HFFc6 (cell line): Measurements from ENCODE around the gene GALNT14. TPM values are rescaled to one million over a fixed set of nuclear protein-coding genes. Genes with fewer than 3 reads are reported as not detected.

Experiments
- DNase-seq: peaks from one replicate; pipeline ENCODE4 v3.0.0-alpha.2; 2018
- H3K27ac Mint-ChIP-seq: 2 replicates; pipeline ENCODE4 v1.8.0; 2020; ENCODE audit warnings: mild to moderate bottlenecking, mixed read lengths
- H3K27me3 Mint-ChIP-seq: 2 replicates; pipeline ENCODE4 v1.8.0; 2021; ENCODE audit warnings: mild to moderate bottlenecking, moderate library complexity, mixed read lengths; ENCODE audit not compliant: insufficient read depth
- H3K36me3 Mint-ChIP-seq: 2 replicates; pipeline ENCODE4 v1.8.0; 2021; ENCODE audit warnings: low read depth, mixed read lengths
- H3K4me1 Mint-ChIP-seq: 2 replicates; pipeline ENCODE4 v1.8.0; 2020; ENCODE audit warnings: low read depth, mixed read lengths
- H3K4me3 Mint-ChIP-seq: 2 replicates; pipeline ENCODE4 v1.8.0; 2020; ENCODE audit warnings: mild to moderate bottlenecking, moderate library complexity, mixed read lengths
- H3K9me3 Mint-ChIP-seq: 2 replicates; pipeline ENCODE4 v1.8.0; 2020; ENCODE audit warnings: mild to moderate bottlenecking, mixed read lengths
- CTCF ChIP-seq: fragments of 200-600 bp; sonication (generic); IDR thresholded peaks from 2 replicates; pipeline ENCODE4 v1.5.0; 2021; ENCODE audit warnings: antibody characterized with exemption, mild to moderate bottlenecking
- total RNA-seq, 6 experiments: library from RNA; stranded (reverse); fragmentation: NEBNext Ultra II Directional; extraction: Animal tissue kit (Norgen Biotek cat#: 25700); gene quantifications; 2 replicates in 1 of 6; 3 replicates in 5 of 6; pipeline ENCODE4 v1.2.3, GENCODE V29; 2021

The GALNT14 gene
- total RNA-seq, 6 experiments from 2014 or later, result 0.11 to 1.0 (median 0.25) TPM; not detected in 1

- Mint-ChIP-seq H3K4me1 (peaks cover 11% of the 10 kb centered on the region; the same call in 1 of the 2 replicates), H3K4me3 (no peak overlapping the region), H3K27me3 (peaks cover 7% of the 10 kb centered on the region), H3K27ac (no peak overlapping the region), H3K36me3 (no peaks in the 10 kb centered on the region), H3K9me3 (no peaks in the 10 kb centered on the region; the same call in 1 of the 2 replicates)
- DNase-seq, result no peak
- TF ChIP-seq CTCF, result no peak
Observed at GRCh38 chr2:30968660-30969397, 169.4 kb downstream of the GALNT14 start.

GRCh38 chr2:30966786-30967185 lies 171.5 kb downstream of the GALNT14 start:
- Mint-ChIP-seq H3K36me3 (no peaks in the 10 kb centered on the region), H3K27ac (no peak overlapping the region), H3K4me3 (no peak overlapping the region), H3K27me3 (peaks cover 7% of the 10 kb centered on the region), H3K4me1 (peaks cover 11% of the 10 kb centered on the region; the same call in 1 of the 2 replicates), H3K9me3 (no peaks in the 10 kb centered on the region; the same call in 1 of the 2 replicates)
- no peak for DNase-seq
- no peak for TF ChIP-seq CTCF

- H3K36me3 Mint-ChIP-seq, result no peaks in the 10 kb centered on the region
- H3K27me3 Mint-ChIP-seq, result peaks cover 10% of the 10 kb centered on the region
- no peaks in the 10 kb centered on the region for H3K4me1 Mint-ChIP-seq
- DNase-seq, result no peak
- no peak overlapping the region for H3K27ac Mint-ChIP-seq
- no peaks in the 10 kb centered on the region; the same call in 1 of the 2 replicates for H3K9me3 Mint-ChIP-seq
- TF ChIP-seq CTCF, result no peak
- H3K4me3 Mint-ChIP-seq, result no peak overlapping the region
Observed at GRCh38 chr2:30965022-30965531, 173.2 kb downstream of the GALNT14 start.

GRCh38 chr2:30964334-30965005 lies 173.8 kb downstream of the GALNT14 start:
- no peaks in the 10 kb centered on the region for H3K36me3 Mint-ChIP-seq
- DNase-seq, result no peak
- no peak for TF ChIP-seq CTCF
- H3K9me3 Mint-ChIP-seq, result no peaks in the 10 kb centered on the region; the same call in 1 of the 2 replicates
- no peaks in the 10 kb centered on the region for H3K4me1 Mint-ChIP-seq
- H3K27me3 Mint-ChIP-seq, result peaks cover 10% of the 10 kb centered on the region
- H3K4me3 Mint-ChIP-seq, result no peak overlapping the region
- no peak overlapping the region for H3K27ac Mint-ChIP-seq

GRCh38 chr2:30963184-30963583 lies 175.1 kb downstream of the GALNT14 start:
- no peak for DNase-seq
- Mint-ChIP-seq H3K27ac (no peak overlapping the region), H3K27me3 (peaks cover 12% of the 10 kb centered on the region), H3K36me3 (no peaks in the 10 kb centered on the region), H3K4me1 (no peaks in the 10 kb centered on the region), H3K9me3 (no peaks in the 10 kb centered on the region), H3K4me3 (no peak overlapping the region)
- TF ChIP-seq CTCF, result no peak
